Loucy (cell line): ENCODE data around the gene PPP1R9B.

ENCODE experiments used
- EZH2phosphoT487 ChIP-seq: fragments of 200-600 bp; IDR thresholded peaks from 2 replicates; pipeline ENCODE4 v1.6.1; 2018; ENCODE audit warnings: antibody characterized with exemption, mild to moderate bottlenecking, moderate library complexity, borderline replicate concordance
- TF ChIP-seq, protein P1 (sequence below): fragments of 200-600 bp; sonication (generic); conservative IDR thresholded peaks from 2 replicates; pipeline ENCODE4 v1.5.1; 2014; ENCODE audit warnings: mild to moderate bottlenecking, antibody characterized with exemption, low read length

- TF ChIP-seq, protein P1, sequence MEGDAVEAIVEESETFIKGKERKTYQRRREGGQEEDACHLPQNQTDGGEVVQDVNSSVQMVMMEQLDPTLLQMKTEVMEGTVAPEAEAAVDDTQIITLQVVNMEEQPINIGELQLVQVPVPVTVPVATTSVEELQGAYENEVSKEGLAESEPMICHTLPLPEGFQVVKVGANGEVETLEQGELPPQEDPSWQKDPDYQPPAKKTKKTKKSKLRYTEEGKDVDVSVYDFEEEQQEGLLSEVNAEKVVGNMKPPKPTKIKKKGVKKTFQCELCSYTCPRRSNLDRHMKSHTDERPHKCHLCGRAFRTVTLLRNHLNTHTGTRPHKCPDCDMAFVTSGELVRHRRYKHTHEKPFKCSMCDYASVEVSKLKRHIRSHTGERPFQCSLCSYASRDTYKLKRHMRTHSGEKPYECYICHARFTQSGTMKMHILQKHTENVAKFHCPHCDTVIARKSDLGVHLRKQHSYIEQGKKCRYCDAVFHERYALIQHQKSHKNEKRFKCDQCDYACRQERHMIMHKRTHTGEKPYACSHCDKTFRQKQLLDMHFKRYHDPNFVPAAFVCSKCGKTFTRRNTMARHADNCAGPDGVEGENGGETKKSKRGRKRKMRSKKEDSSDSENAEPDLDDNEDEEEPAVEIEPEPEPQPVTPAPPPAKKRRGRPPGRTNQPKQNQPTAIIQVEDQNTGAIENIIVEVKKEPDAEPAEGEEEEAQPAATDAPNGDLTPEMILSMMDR = no peak
- no peak for TF ChIP-seq EZH2phosphoT487
Observed at GRCh38 chr17:50141745-50142110, 8.7 kb downstream of the PPP1R9B start.
